VCaP (cell line): ENCODE results near the gene RPS6KB1.
"Not testable (repeated sequence)": the region's sequence is repeated elsewhere in the genome, so short reads cannot be mapped to it uniquely, and the experiment has no call there.

Experiments
- H3K27ac ChIP-seq: fragments of 450-650 bp; 2 replicates; pipeline ENCODE4 v1.5.1; 2017
- TF ChIP-seq, protein P1 (sequence below): fragments of 450-650 bp; conservative IDR thresholded peaks from 2 replicates; pipeline ENCODE4 v1.5.1; 2017; ENCODE audit warnings: mild to moderate bottlenecking, moderate library complexity

RPS6KB1 gene

GRCh38 chr17:59897090-59897489 lies 4.2 kb downstream of the RPS6KB1 start:
- H3K27ac ChIP-seq, result peak overlapping the region; percentile 28; the same call in 1 of the 2 replicates
- TF ChIP-seq, protein P1, sequence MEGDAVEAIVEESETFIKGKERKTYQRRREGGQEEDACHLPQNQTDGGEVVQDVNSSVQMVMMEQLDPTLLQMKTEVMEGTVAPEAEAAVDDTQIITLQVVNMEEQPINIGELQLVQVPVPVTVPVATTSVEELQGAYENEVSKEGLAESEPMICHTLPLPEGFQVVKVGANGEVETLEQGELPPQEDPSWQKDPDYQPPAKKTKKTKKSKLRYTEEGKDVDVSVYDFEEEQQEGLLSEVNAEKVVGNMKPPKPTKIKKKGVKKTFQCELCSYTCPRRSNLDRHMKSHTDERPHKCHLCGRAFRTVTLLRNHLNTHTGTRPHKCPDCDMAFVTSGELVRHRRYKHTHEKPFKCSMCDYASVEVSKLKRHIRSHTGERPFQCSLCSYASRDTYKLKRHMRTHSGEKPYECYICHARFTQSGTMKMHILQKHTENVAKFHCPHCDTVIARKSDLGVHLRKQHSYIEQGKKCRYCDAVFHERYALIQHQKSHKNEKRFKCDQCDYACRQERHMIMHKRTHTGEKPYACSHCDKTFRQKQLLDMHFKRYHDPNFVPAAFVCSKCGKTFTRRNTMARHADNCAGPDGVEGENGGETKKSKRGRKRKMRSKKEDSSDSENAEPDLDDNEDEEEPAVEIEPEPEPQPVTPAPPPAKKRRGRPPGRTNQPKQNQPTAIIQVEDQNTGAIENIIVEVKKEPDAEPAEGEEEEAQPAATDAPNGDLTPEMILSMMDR, result no peak

- 0 out of 2 replicates have a peak overlapping the region, but pooled peaks have one; percentile 28 for H3K27ac ChIP-seq
- TF ChIP-seq, protein P1, result peak; percentile 67
These were observed 6.2 kb downstream of the RPS6KB1 start for GRCh38 chr17:59899099-59899498.

DNA sequence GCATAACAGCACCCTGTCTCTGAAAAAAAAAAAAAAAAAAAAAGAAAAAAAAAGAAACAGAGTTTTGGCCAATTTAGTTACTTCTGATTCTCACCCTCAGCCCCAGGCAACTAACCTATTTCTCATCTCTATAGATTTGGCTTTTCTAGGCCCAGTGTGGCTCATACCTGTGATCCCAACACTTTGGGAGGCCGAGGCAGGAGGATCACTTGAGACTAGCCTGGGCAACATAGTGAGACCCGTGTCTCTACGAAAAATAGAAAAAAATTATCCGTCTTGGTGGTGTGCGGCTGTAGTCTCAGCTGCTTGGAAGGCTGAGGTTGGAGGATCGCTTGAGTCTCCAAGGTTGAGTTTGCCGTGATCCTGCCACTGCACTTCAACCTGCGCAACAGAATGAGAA lies 8.7 kb downstream of the RPS6KB1 start:
- TF ChIP-seq, protein P1, result no peak

DNA sequence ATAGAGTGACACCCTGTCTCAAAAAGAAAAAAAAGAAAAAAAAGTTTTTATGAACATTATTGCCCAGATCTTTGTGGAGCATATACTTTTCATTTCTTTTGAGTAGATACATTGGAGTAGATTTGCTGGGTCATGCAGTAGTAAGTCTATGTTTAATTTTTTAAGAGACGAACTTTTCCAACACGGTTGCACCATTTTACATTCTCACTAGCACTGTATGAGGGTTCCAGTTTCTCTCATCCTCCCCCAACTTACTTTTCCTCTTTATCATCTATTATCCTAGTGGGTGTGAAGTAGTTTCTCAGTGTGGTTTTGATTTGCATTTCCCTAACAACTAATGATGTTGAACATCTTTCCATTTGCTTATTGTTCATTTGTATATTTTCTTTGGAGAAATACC lies 10.5 kb downstream of the RPS6KB1 start:
- TF ChIP-seq, protein P1, result no peak
- H3K27ac ChIP-seq, result no peak overlapping the region

More for the DNA sequence above, 8.7 kb downstream of the RPS6KB1 start:
- no peak overlapping the region for H3K27ac ChIP-seq

DNA sequence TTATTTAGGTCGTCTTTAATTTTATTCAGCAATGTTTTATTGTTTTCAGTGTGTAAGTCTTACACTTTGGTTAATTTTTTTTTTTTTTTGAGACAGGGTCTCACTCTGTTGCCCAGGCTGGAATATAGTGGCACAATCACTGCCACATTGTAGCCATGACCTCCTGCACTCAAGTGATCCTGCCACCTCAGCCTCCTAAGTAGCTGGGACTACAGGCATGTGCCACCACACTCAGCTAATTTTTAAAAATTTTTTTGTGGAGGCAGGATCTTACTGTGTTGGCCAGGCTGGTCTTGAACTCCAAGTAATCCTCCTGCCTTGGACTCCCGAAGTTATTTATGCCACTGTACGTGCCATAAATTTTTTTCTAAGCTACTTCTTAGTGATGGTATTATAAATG lies 14.5 kb downstream of the RPS6KB1 start:
- no peak overlapping the region for H3K27ac ChIP-seq
- TF ChIP-seq, protein P1, result no peak

DNA sequence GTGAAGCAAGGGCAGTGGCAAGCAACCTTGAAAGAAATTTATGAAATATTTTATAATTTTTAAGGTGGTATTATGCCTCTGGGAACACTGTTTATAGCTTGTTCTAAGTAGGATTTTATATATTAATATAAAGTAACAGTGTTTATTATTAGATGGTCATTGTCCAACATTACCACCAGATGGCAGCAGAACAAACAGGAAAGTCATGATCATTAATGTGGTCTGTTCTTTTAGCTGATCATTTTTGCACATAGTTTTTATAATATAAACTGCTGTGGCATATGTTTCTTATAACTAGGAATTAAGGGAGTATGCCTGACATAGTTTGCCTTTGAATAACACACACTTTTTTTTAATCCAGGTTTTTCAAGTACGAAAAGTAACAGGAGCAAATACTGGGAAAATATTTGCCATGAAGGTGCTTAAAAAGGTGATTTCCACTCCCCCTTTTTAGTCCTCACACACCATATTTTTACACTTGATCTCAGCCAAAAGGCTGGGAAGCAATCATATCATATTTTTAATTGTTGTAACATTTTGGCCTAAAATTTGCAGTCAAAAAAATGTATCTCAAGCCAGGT lies 21.4 kb downstream of the RPS6KB1 start:
- peak overlapping the region; percentile 68 for H3K27ac ChIP-seq
- TF ChIP-seq, protein P1, result peak; percentile 80

DNA sequence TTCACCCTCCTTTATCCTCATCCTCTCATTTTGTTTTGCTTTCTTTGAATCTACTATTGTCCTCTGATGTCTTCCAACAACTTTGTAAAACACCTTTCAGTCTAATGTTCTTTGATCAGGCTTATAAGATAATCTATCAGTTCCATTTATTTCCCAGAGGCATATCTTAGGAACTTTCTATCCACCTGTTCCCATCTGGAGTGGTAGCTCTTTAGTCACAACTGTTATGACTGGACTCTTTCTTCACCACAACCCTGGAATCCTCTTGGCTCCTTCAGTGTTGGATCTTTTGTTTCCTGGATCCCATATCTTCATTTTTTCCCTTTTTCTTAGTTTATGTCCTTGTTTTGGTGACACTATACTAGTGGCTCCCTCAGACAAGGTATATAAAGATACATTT lies 23.5 kb downstream of the RPS6KB1 start:
- no peak overlapping the region for H3K27ac ChIP-seq
- TF ChIP-seq, protein P1, result no peak

GRCh38 chr17:59920637-59921036 lies 27.7 kb downstream of the RPS6KB1 start:
- not testable (repeated sequence) for H3K27ac ChIP-seq

- H3K27ac ChIP-seq, result not testable (repeated sequence)
These were observed 37.2 kb downstream of the RPS6KB1 start for GRCh38 chr17:59930121-59930520.

DNA sequence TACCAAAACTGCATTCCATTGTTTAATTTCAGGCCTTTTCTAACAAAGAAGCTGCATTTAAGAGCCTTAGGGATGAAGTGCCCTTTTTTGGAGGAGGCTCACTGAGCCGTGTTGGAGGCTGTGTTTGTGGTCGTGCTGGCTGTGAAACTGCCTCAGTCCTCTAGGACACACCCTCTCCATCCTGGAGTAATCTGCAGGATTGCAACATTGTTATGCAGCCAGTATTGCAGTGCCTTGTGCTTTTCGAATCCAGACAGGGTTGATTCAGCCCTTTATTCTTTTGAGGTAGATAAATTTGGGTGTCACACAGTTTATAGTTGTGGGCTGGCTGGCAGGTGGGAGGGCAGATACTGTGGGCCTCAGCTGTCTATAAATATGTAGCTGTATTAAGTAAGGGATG lies 37.8 kb downstream of the RPS6KB1 start:
- not testable (repeated sequence) for H3K27ac ChIP-seq

GRCh38 chr17:59933317-59933716 lies 40.4 kb downstream of the RPS6KB1 start:
- not testable (repeated sequence) for H3K27ac ChIP-seq

- not testable (repeated sequence) for H3K27ac ChIP-seq
These were observed 47.8 kb downstream of the RPS6KB1 start for GRCh38 chr17:59940697-59941096.
